Endothelial cell (in vitro differentiated cells): ENCODE results near the gene ARF5. TPM values are rescaled to one million over a fixed set of nuclear protein-coding genes. Genes with fewer than 3 reads are reported as not detected.

ENCODE experiments used
- DNase-seq: peaks from one replicate; pipeline ENCODE4 v3.0.0; 2021; ENCODE audit warnings: low spot score
- H3K27ac Mint-ChIP-seq: one replicate; pipeline ENCODE4 v1.8.0; 2021; ENCODE audit warnings: mixed read lengths, inconsistent platforms; ENCODE audit not compliant: unreplicated experiment
- H3K27me3 Mint-ChIP-seq: one replicate; pipeline ENCODE4 v1.8.0; 2021; ENCODE audit warnings: mild to moderate bottlenecking, moderate library complexity, mixed read lengths, inconsistent platforms; ENCODE audit not compliant: unreplicated experiment
- H3K36me3 Mint-ChIP-seq: one replicate; pipeline ENCODE4 v1.8.0; 2021; ENCODE audit warnings: mild to moderate bottlenecking, low read depth, mixed read lengths, inconsistent platforms; ENCODE audit not compliant: unreplicated experiment
- H3K4me1 Mint-ChIP-seq: one replicate; pipeline ENCODE4 v1.8.0; 2021; ENCODE audit warnings: mild to moderate bottlenecking, mixed read lengths, inconsistent platforms; ENCODE audit not compliant: unreplicated experiment
- H3K4me3 Mint-ChIP-seq: one replicate; pipeline ENCODE4 v1.8.0; 2021; ENCODE audit warnings: mild to moderate bottlenecking, mixed read lengths, inconsistent platforms; ENCODE audit not compliant: unreplicated experiment
- H3K9me3 Mint-ChIP-seq: one replicate; pipeline ENCODE4 v1.8.0; 2021; ENCODE audit warnings: mixed read lengths, inconsistent platforms; ENCODE audit not compliant: unreplicated experiment
- CTCF ChIP-seq: fragments of 200-600 bp; sonication (generic); IDR thresholded peaks from one replicate; pipeline ENCODE4 v1.5.0; 2021; ENCODE audit warnings: antibody characterized with exemption; ENCODE audit not compliant: unreplicated experiment
- total RNA-seq: library from RNA; stranded (reverse); fragmentation: NEBNext Ultra II Directional; extraction: Animal tissue kit (Norgen Biotek cat#: 25700); gene quantifications from one replicate; pipeline ENCODE4 v1.2.1, GENCODE V29; 2021; ENCODE audit not compliant: unreplicated experiment

Gene ARF5
- total RNA-seq, 1 donor from 2014 or later = 354 TPM

DNA sequence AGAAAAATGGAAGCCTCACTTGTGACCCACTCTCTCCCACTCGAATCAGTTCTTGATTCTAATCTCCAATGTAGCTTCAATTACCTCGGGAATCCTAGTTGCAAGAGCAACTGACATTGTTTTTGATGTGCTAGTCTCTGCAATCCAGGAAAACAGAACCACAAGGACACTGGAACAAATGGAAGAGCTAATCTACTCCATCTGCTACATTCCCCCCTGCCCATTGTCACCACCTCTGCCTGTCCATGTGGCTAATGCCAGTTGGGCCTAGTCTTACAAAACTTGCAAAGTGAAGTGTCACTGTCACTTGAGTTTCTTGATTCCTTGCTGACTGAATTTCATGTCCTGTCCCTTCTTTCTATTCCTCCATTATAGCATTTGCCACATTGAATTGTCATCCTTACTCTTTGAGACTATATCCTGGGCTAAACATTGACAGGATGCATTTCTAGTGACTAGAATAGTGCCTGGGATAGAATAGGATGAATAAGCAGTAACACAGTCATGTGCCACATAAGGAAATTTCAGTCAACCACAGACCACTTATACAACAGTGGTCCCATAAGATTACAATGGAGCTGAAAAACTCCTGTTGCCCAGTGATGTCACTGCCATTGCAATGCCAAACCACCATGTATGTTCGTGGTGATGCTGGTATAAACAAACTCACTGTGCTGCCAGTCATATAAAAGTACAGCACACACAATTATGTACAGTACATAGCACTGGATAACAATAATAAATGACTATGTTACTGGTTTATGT is 16.3 kb upstream of the ARF5 start:
- peaks cover 19% of the 10 kb centered on the region for H3K36me3 Mint-ChIP-seq
- no peak overlapping the region for H3K27ac Mint-ChIP-seq
- no peaks in the 10 kb centered on the region for H3K9me3 Mint-ChIP-seq
- no peak overlapping the region for H3K4me3 Mint-ChIP-seq
- no peak for DNase-seq
- H3K27me3 Mint-ChIP-seq = no peaks in the 10 kb centered on the region
- no peaks in the 10 kb centered on the region for H3K4me1 Mint-ChIP-seq
- no peak for TF ChIP-seq CTCF

DNA sequence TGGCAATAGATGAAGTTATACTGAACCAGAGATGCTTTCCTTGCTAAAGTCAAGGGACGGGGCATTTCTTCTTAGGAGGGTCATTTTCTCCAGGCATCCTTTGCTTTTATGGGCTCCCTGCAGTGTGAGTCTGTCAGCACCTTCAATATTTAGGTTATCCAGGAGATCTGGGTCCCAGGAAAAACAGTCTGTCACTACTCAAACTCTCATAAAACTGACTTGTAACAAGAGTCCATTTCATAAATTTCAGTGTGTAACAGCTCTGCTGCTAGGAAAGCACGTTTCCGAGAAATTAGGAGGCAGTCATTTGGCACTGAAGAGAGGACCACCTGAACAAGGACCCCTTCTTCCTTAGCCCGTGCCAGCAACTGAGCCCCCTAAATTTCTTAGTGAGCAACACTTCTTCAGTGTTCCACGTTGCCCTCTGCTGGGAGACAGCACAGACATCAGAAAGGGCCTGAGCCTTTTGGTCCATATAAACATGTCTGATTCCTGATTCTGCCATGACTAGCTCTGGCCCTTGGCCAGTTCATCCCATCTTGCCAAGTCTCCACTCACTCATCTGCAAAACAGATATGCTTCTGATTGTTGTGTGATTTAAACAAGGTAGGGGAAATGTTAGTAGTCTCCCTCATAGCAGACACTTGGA is 10.1 kb upstream of the ARF5 start:
- H3K9me3 Mint-ChIP-seq = no peaks in the 10 kb centered on the region
- peaks cover 27% of the 10 kb centered on the region for H3K36me3 Mint-ChIP-seq
- no peak for TF ChIP-seq CTCF
- no peak for DNase-seq
- H3K4me3 Mint-ChIP-seq = no peak overlapping the region
- H3K27me3 Mint-ChIP-seq = no peaks in the 10 kb centered on the region
- peaks cover 6% of the 10 kb centered on the region for H3K4me1 Mint-ChIP-seq
- H3K27ac Mint-ChIP-seq = no peak overlapping the region

- H3K9me3 Mint-ChIP-seq = no peaks in the 10 kb centered on the region
- no peak overlapping the region for H3K4me3 Mint-ChIP-seq
- TF ChIP-seq CTCF = no peak
- peaks cover 27% of the 10 kb centered on the region for H3K36me3 Mint-ChIP-seq
- peaks cover 12% of the 10 kb centered on the region for H3K4me1 Mint-ChIP-seq
- no peaks in the 10 kb centered on the region for H3K27me3 Mint-ChIP-seq
- no peak for DNase-seq
- H3K27ac Mint-ChIP-seq = no peak overlapping the region
These were observed 9.4 kb upstream of the ARF5 start for GRCh38 chr7:127578711-127579275.

GRCh38 chr7:127580612-127581011 is 7.6 kb upstream of the ARF5 start:
- Mint-ChIP-seq H3K27me3 (no peaks in the 10 kb centered on the region), H3K9me3 (no peaks in the 10 kb centered on the region), H3K4me1 (peaks cover 24% of the 10 kb centered on the region), H3K36me3 (peaks cover 23% of the 10 kb centered on the region), H3K27ac (peak overlapping the region; percentile 58), H3K4me3 (peak overlapping the region; percentile 11)
- no peak for DNase-seq
- no peak for TF ChIP-seq CTCF

GRCh38 chr7:127581716-127582115 is 6.5 kb upstream of the ARF5 start:
- H3K27ac Mint-ChIP-seq = no peak overlapping the region
- H3K9me3 Mint-ChIP-seq = no peaks in the 10 kb centered on the region
- H3K36me3 Mint-ChIP-seq = peaks cover 23% of the 10 kb centered on the region
- no peak for TF ChIP-seq CTCF
- no peak for DNase-seq
- H3K27me3 Mint-ChIP-seq = peaks cover 4% of the 10 kb centered on the region
- H3K4me3 Mint-ChIP-seq = peak overlapping the region; percentile 34
- peaks cover 33% of the 10 kb centered on the region for H3K4me1 Mint-ChIP-seq
